Measurements from ENCODE around the gene ITPRIPL2.
A peak's percentile ranks its signal among the peaks of the same experiment; 100 is the strongest.

Gene ITPRIPL2

DNA sequence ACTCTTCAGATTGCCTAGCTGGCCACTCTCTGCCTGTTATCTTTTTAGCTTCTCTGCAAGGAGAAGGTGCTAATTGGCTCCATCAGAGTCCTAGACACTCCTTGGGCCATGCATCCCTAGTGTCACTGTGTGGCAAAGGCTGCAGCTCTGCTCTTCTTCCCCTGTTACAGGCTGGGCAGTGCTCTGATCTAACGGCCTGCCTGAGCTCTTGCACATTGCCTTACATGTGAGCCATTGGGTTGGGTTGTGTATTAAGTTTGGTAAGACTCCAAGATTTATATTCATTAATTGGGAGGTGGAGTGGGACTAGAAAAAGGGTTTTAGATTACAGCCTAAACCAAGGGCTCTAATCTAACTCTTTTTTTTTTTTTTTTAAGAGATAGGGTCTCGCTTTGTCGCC lies 31.2 kb downstream of the ITPRIPL2 start:
- no peak for DNase-seq

DNA sequence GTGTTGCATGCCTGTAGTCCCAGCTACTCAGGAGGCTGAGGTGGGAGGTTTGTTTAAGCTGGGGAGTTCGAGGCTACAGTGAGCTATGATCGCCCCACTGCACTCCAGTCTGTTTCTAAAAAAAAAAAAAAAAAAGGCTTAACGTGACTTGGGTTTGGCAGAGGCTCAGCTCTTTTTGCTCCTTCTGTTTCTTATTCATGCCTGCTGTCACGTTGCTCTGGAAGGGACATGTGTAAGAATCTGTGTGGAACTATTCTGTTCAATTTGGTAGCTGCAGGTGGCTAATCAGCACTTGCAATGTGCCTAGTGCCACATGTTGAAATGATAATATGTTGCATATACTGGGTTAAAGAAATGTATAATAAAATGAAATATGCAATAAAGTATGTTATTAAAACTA lies 33.4 kb downstream of the ITPRIPL2 start:
- no peak for DNase-seq

- no peak for DNase-seq
Measured at GRCh38 chr16:19147627-19148026, 33.9 kb downstream of the ITPRIPL2 start.

DNA sequence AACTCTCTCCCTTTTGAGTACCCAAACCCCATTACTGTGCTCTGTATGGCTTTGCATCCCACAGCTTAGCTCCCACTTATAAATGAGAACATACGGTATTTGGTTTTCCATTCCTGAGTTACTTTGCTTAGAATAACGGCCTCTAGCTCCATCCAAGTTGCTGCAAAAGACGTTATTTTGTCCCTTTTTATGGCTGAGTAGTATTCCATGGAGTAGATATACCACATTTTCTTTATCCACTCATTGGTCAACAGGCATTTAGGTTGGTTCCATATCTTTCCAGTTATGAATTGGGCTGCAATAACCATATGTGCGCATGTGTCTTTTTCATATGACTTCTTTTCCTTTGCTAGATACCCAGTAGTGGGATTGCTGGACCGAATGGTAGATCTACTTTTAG lies 34.4 kb downstream of the ITPRIPL2 start:
- no peak for DNase-seq

DNA sequence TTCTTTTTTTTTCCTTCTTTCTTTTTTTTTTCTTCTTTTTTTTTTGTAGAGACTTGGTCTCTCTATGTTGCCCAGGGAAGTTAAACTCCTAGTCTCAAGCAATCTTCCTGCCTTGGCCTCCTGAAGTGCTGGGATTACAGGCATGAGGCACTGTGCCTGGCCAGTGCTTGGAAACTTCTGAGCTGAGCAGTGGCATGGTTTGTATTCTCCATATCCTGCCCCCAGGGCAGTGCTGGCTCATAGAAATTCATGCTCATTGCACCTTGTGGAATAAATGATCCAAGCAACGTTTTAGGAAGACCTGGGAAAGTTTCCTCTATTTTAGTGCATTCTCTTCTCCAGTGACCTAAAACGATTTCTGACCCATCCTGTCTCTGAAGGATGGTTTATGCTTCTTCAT lies 37.5 kb downstream of the ITPRIPL2 start:
- no peak for DNase-seq

DNA sequence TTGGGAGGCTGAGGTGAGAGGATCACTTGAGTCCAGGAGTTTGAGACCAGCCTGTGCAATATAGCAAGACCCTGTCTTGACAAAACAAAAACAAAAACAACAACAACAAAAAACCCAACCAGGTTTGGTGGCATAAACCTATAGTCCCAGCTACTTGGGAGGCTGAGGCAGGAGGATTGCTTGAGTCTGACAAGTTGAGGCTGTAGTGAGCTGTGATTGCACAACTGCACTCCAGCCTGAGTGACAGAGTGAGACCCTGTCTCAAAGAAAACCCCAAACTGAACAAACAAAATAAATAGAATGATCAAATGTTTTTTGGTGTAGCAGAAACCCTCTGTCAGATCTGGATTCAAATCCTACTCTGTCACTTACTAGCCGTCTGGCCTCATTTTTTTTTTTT lies 38.3 kb downstream of the ITPRIPL2 start:
- no peak for DNase-seq

DNA sequence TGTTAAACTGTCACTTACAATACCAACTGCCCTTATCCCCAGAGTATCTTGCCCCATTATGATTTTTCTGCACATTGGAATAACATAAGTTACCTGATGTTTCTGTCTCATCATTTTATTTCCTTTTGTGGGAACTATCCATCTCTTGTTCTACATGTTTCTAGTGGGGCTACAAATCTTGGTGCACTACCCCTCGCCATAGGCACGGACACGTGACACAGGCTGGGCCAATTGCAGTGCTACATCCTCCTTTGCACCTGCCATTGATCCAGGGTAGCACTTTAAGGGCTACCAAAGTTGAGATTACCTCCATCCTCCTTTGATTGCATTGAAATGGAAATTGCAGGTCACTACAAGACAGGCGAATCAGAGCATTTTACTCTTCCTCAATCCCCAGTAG lies 40.1 kb downstream of the ITPRIPL2 start:
- DNase-seq, result no peak

DNA sequence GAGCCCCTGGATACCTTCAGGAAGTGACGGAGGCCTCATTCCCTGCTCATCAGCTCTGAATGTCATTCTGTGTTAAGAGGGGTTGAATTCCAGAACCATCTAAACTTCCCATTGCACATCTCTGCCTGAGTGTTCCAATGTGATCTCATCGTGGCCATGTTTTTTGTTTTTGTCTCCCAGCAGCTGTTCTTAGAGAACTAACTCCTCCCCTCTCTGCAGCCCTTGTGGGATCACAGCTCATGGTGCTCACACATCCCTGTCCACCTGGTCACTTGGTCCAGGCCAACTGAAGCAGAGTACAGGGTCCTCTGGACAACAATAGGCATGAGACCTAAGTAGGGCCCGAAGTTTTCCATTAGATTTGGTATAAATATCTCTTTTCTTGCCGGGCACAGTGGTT lies 48.3 kb downstream of the ITPRIPL2 start:
- no peak for DNase-seq

DNA sequence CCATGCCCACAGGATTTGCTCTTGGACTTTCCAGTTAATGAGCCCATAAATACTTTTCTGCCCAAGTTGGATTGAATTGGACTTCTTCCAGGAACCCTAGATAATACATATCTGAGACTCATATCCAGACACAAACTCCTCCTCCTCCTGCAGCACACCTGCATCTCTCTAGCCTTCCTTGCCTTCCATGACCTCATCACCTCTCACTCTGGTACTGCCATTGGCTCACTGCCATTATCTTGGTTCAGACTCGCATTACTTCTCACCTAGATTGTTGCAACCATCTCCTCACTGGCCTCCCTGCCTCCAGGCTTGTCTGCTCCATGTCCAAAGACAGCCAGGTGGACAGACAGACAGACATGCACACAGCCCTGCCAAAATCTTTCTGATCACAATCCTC lies 49.5 kb downstream of the ITPRIPL2 start:
- no peak for DNase-seq

GRCh38 chr16:19164285-19164684 lies 50.5 kb downstream of the ITPRIPL2 start:
- no peak for DNase-seq

- DNase-seq, result no peak
Measured at GRCh38 chr16:19165101-19165500, 51.3 kb downstream of the ITPRIPL2 start.

- DNase-seq, result no peak
Measured at GRCh38 chr16:19166500-19166899, 52.7 kb downstream of the ITPRIPL2 start.

- DNase-seq, result peak; percentile 57
Measured at GRCh38 chr16:19167710-19168370, 54.1 kb downstream of the ITPRIPL2 start, which contains the start of gene SYT17. SYT17 (plus strand) TSS chr16:19168240; CDS start chr16:19168647, 407 bp downstream.

DNA sequence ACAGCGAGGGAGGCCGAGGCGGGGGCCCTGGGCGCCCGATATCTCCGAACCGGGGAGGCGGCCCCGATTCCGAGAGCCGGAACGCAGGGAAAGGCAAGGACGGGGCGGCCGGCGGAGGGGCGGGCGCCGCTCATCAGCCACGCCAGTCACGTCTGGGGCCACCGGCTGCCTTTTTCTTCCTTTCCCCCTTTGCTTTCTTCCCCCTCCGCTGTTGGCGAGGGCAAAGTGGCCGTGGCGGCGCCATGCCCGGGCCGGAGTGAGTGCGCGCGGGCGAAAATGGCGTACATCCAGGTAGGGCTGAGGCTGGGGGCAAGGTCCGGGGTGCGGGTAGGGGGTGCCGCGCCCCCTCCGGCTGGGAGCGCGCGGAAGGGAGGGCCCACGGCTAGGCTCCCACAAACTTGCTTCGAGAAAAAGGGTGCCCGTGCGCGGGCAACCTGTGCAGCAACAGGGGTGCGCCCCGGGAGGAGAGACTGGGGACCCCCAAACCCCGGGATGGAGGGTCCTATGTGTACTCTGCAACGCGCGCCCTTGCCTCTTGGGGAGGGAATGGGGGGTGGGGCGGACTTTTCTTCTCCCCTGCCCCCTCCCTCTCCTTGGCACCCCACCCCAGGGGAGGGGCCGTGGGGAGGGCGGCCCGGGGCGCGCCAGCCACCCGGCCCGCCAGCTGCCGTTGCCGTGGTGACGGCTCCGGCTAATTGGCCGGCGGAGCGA lies 54.8 kb downstream of the ITPRIPL2 start:
- DNase-seq, result no peak

DNA sequence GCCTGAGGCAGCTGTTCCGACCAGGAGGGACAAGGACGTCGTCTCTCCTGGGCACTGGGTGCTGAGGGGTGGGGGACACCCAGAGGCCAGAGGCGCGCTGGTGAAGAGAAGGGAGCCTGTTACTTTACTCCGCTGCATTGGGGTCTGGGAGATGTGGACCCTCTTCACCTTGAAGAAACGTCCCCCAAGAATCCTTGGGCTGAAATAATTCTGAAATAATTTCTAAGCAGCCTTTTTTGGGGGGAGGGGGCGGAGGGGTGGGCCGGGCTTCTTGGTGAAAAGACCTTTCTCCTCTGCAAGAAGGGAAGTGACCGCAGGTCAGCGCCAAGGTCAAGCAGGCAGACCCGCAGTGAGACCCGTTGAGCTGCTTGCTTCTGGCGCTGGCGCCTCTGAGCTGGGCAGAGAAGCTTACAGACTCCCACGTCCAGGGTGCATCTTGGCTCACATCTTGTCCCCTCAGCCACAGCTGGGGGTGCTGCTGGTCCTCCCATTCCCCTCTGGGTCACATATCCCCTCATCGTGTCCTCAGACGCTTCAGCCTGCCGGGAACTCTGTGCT lies 55.4 kb downstream of the ITPRIPL2 start:
- DNase-seq, result no peak

- no peak for DNase-seq
Measured at GRCh38 chr16:19170043-19170655, 56.4 kb downstream of the ITPRIPL2 start.
